Measurements from ENCODE around the gene CACNA1C.

- TF ChIP-seq CTCF (IDR thresholded peaks at IDR 0.05), result no peak
- no peak for TF ChIP-seq POLR2A (IDR thresholded peaks at IDR 0.05)
- TF ChIP-seq POLR2AphosphoS5 (IDR thresholded peaks at IDR 0.05), result no peak
Measured at GRCh38 chr12:2553388-2554126, 500.8 kb downstream of the CACNA1C start.
